Measurements from ENCODE around the gene CD151.

The CD151 gene

GRCh38 chr11:859394-860131, 26.8 kb downstream of the CD151 start:
- DNase-seq: peak; percentile 70

- DNase-seq: no peak
These were observed 27.7 kb downstream of the CD151 start for GRCh38 chr11:860234-861104.

DNA sequence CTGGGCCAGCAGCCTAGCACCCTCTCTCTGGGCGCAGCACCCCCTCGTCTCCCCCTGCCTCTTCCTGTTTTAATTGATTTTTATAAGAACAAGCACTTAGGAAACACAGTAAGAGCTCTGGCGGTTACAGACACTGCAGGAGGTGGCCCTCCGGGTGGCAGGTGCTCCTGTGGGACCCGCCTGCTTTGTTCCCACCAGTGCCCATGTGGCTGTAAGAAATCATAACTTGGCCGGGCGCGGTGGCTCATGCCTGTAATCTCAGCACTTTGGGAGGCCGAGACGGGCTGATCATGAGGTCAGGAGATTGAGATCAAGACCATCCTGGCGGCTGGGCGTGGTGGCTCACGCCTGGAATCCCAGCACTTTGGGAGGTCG, 28.3 kb downstream of the CD151 start:
- DNase-seq: no peak

DNA sequence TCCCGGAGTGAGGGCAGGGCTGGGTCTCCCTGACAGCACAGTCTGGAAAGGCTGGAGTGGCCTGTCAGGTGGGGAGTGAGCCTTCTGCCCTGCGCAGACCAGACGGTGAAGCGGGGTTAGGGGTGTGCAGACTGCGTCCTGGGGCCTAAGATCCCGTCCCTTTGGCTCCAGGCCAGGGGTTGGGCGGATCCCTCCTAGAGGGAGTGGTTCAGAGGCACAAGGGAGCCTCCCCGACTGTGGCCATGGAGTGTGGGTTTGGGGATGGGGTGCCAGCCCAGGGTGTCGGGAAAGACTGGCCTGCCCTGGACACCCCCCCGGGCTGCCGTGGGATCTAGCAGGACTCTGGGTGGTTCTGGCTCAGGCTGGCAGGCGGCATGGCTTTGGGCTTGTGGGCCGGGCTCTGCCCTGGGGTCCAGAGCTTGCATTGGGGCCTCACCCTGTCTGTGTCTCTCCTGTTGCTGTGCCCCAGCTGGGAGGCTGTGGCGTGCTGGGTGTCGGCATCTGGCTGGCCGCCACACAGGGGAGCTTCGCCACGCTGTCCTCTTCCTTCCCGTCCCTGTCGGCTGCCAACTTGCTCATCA, 29.4 kb downstream of the CD151 start:
- DNase-seq: peak; percentile 29

DNA sequence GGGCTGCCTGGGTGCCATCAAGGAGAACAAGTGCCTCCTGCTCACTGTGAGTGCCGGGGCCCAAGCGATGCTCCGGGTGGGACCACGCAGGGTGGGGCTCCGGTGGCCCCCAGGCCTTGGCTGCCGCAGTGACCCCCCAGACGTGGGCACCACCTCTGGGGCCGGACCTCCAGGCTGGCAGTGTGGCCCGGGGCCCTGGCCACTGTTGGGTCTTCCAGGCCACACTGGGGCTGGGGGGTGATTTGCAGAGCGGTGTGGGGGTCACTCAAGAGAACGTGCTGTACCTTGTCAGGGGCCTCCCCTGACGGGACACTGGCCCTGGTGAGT, 29.9 kb downstream of the CD151 start:
- DNase-seq: no peak

- no peak for DNase-seq
These were observed 30.5 kb downstream of the CD151 start for GRCh38 chr11:863023-863909.

DNA sequence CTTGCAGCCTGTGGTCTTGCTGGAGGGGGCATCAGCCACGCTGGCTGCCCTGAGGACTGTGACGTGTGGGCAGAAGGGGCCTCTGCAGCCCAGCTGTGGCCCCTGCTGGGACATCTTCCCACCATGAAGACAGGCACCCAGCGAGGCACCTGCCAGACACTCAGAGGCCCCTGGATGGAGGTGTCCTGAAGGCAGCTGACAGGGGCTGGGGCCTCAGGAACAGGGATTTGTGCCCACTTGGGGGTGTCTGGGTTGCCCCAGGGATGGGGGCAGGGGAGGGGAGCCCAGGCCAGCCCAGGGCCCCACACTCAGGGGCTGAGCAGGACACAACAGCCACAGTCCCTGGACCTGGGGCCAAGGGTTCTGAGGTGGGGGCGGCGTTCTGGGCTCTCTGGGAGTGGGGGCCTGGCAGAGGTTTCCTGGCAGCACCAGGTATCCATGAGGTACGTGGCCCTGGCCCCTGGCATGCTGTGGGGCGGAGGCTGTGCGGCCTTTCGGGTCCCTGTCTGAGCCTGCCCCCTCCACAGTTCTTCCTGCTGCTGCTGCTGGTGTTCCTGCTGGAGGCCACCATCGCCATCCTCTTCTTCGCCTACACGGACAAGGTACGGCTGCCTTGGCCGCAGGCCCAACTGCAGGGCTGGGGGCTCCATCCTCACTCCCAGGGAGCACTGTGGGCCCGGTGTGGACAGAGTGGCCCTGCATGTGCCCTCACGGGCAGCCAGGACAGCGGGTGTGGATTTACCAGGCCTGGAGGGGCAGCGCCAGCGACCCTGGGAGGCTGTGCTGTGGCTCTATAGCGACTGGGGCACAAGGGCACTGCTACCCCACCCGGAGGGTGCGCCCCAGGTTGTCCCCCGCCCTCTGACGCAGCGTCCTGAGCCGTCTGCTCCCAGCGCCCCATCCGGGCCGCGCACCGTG, 31.4 kb downstream of the CD151 start:
- no peak for DNase-seq

- DNase-seq: no peak
These were observed 32.1 kb downstream of the CD151 start for GRCh38 chr11:864898-865297.

- no peak for DNase-seq
These were observed 33.0 kb downstream of the CD151 start for GRCh38 chr11:865462-866430.

DNA sequence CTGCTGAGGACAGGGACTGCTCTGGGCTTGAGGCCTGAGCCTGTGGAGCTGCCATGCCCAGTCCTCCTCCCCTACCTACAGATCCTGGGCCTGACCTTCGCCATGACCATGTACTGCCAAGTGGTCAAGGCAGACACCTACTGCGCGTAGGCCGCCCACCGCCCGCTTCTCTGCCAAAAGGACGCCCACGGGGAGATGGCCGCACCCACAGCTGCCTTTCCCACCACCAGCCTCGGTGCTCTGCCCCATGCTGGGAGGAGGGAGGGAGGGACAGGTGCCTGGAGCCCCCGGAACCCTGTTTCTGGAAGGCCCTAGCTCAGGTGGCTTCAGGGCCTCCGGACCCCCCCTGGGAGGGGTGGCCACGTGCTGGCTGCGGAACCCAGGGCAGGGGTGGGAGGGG, 33.7 kb downstream of the CD151 start:
- DNase-seq: no peak

- DNase-seq: no peak
These were observed 35.2 kb downstream of the CD151 start for GRCh38 chr11:867856-868358.

GRCh38 chr11:868394-868793, 35.6 kb downstream of the CD151 start:
- no peak for DNase-seq

DNA sequence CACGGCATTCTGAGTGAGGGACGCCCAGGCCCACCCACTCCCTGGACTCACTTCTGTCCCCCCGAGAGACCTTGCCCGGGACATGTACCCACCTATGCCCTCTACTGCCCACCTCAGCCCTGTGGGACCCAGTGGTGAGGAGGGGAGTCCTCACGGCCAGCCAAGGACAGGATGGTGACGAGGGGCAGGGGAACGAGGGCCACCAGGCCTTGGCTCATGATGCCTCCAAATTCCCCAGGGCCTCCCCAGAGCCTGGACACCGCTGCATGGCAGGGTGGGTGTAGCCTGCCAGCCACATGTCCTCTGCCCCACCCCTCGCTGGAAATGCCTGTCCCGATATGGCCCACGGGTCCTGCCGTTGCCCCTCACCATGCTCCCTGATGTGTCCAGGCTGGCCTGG, 36.0 kb downstream of the CD151 start:
- no peak for DNase-seq

DNA sequence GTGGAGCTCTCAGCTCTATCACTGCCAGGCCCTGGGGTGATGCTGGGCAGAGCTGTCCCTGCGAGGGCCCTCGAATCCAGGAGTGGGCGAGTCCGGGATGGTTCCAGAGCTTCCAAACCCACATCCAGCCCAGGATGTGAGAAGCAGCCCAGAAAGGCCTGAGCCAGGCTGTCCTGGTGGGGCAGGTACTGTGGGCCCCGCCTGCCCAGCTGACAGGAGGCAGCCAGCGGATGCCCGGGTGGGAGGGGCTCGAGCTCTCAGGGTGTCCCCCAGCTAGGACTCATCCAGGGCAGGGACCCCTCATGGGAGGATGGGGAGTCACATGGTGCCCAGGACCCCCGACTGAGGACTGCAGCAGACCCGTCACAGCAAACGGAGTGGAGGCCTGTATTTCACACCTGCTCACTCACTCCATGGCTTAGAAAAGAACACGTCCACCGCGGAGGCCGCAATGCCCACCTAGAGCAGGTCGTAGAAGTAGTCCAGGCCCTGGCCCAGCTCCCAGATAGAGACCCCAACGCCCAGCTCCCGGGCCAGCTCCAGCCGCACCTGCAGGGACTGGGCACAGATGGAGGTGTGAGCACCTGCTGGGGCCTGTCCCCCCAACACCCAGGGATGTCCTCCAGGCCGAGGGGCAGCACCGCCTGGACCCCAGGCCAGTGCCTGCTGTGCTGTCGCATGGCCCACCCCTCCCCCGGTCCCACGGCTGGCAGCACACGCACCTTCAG, 36.8 kb downstream of the CD151 start:
- DNase-seq: no peak

GRCh38 chr11:870127-870413, 37.3 kb downstream of the CD151 start:
- DNase-seq: no peak

DNA sequence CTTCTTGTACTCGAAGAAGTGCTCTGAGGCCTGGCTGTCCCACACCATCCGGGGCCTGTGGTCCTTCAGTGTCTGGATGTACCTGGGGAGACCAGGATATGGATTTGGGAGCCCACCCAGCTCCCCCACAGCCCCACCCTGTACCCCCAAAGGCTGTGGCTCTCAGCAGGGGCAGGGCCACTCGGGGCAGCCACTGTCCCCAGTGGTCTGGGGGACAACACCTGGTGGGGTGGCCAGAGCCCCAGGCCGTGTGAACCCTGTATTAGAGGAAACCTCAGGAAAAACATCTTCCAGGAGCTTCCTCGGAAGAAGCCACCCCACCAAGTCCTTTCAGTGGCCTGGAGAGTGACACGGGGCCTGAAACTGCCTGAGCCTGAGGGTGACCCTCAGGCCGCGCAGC, 37.7 kb downstream of the CD151 start:
- DNase-seq: no peak

DNA sequence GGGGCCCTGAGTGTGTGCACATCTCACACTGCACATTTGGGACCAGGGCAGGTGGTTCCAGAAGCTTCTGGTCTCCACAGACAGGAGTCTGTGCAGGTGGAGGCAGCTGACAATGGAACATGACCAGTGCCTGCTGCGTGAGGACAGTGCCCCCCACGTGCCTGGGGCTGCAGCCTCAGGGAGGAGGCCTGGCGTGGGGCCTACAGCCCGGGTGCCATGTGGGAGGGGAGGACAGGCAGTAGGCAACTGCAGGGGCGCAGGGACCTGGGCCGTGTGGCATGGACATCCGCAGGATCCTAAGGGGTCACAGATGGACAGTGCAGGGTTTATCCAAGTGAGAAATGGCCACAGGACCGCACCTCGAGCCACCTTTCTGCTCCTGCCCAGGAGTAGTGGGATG, 38.7 kb downstream of the CD151 start:
- DNase-seq: no peak

GRCh38 chr11:872799-873198, 40.0 kb downstream of the CD151 start:
- DNase-seq: no peak

DNA sequence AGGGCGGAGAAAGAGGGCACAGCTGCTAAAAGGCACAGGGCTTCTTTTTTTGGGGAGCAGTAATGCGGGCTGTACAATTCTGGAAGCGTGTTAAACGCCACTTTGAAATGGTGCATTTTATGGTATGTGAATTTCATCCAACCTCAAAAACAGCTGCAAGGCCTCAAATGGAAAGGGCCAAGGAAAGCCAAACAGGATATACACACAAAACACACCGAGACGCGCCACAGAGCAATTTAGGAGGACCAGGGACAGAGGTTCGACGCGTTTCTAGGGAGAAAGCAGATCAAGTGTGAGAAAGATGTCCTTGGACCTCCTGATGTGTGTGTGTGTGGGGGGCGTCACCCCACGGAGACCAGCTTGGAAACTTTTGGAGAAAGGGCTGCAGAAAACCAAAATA, 41.0 kb downstream of the CD151 start:
- DNase-seq: no peak

DNA sequence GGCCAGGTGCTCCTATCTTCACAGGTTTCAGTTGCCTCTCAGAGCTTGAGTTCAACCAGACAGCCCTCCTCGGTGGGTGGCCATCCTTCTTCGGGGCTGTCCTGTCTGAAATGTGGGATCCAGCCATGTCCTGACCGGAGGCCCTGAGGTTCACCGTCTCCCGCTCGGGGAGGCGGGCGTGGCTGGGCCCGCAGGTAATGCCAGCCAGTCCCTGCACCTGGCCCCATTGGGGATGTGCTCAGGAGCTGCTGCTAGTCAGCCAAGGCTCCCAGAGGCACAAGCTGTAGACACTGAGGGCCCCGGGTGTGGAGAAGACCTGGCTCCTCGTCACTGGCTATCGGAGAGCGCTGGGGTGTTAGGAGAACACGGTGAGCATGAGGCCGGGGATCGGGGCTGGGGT, 42.5 kb downstream of the CD151 start:
- no peak for DNase-seq

Measured in NCI-H2171 (cell line).